Stimulated activated naive CD8-positive, alpha-beta T cell treated with anti-CD3 and anti-CD28 coated beads, Interleukin-15, Interleukin-2, amounts not matched to agents 100 ng/mL and 50 ng/mL, for 24 hours (primary cell): Measurements from ENCODE around the gene ACTA2.

Experiments
- H3K27ac Mint-ChIP-seq: one replicate; pipeline ENCODE4 v1.8.0; 2021; ENCODE audit warnings: mild to moderate bottlenecking, mixed read lengths
- H3K27me3 Mint-ChIP-seq: one replicate; pipeline ENCODE4 v1.8.0; 2021; ENCODE audit warnings: mixed read lengths
- H3K36me3 Mint-ChIP-seq: one replicate; pipeline ENCODE4 v1.8.0; 2021; ENCODE audit warnings: low read depth, mixed read lengths
- H3K4me1 Mint-ChIP-seq: one replicate; pipeline ENCODE4 v1.8.0; 2021; ENCODE audit warnings: low read depth, mixed read lengths
- H3K4me3 Mint-ChIP-seq: one replicate; pipeline ENCODE4 v1.8.0; 2021; ENCODE audit warnings: mild to moderate bottlenecking, mixed read lengths
- H3K9me3 Mint-ChIP-seq: one replicate; pipeline ENCODE4 v1.8.0; 2021; ENCODE audit warnings: mixed read lengths

ACTA2 gene

GRCh38 chr10:88888810-88889445 lies 63.6 kb downstream of the ACTA2 start:
- H3K9me3 Mint-ChIP-seq: no peaks in the 10 kb centered on the region
- peaks cover 81% of the 10 kb centered on the region for H3K4me1 Mint-ChIP-seq
- H3K36me3 Mint-ChIP-seq: peaks cover 10% of the 10 kb centered on the region
- no peak overlapping the region for H3K4me3 Mint-ChIP-seq
- H3K27me3 Mint-ChIP-seq: no peaks in the 10 kb centered on the region
- H3K27ac Mint-ChIP-seq: no peak overlapping the region

GRCh38 chr10:88886557-88886956 lies 66.0 kb downstream of the ACTA2 start:
- H3K4me3 Mint-ChIP-seq: no peak overlapping the region
- peaks cover 91% of the 10 kb centered on the region for H3K4me1 Mint-ChIP-seq
- no peaks in the 10 kb centered on the region for H3K9me3 Mint-ChIP-seq
- no peaks in the 10 kb centered on the region for H3K27me3 Mint-ChIP-seq
- H3K36me3 Mint-ChIP-seq: peaks cover 24% of the 10 kb centered on the region
- no peak overlapping the region for H3K27ac Mint-ChIP-seq
